Colonic mucosa (tissue), 4 donors: Measurements from ENCODE around the gene MELK. TPM values are rescaled to one million over a fixed set of nuclear protein-coding genes. Genes with fewer than 3 reads are reported as not detected.

Source experiments
- DNase-seq: peaks from one replicate; pipeline ENCODE4 v3.0.0-alpha.2; 2020
- H3K27ac ChIP-seq: fragments of 200-600 bp; one replicate; pipeline ENCODE4 v1.8.0; 2021
- H3K27me3 ChIP-seq: fragments of 200-600 bp; one replicate; pipeline ENCODE4 v1.8.0; 2021
- H3K36me3 ChIP-seq: fragments of 200-600 bp; one replicate; pipeline ENCODE4 v1.8.0; 2021
- H3K4me1 ChIP-seq: fragments of 200-600 bp; one replicate; pipeline ENCODE4 v1.8.0; 2021; ENCODE audit warnings: mild to moderate bottlenecking
- H3K4me3 ChIP-seq: fragments of 200-600 bp; one replicate; pipeline ENCODE4 v1.8.0; 2021
- H3K9ac ChIP-seq, 2 donors: one replicate each; pipeline ENCODE4 v1.7.0; 2013; ENCODE audit warnings: control low read depth in 2 of 2, low read depth in 2 of 2, low read length in 2 of 2
- H3K9me3 ChIP-seq: fragments of 200-600 bp; one replicate; pipeline ENCODE4 v1.8.0; 2021
- CTCF ChIP-seq: fragments of 200-600 bp; IDR thresholded peaks from one replicate; pipeline ENCODE4 v1.8.0; 2022; ENCODE audit warnings: antibody characterized with exemption, mild to moderate bottlenecking
- intact Hi-C: fragments of 100-400 bp; cut with DNase I; formaldehyde crosslinking; loops from one replicate; pipeline ENCODE4 v1.14.1; 2022
- total RNA-seq, 2 donors: library from RNA; stranded (reverse); fragmentation: NEBNext Ultra II Directional in 1 of 2; extraction: Animal tissue kit (Norgen Biotek cat#: 25700) in 1 of 2; gene quantifications; one replicate each; pipeline ENCODE4 v1.2.1, GENCODE V29; 2021
- donor health status: healthy.
- donor health status: DM: no; HTN: no; CAD: no.
- donor health status: DM: no; HTN: no; CAD: no.

The MELK gene
- total RNA-seq, 2 donors from 2014 or later = 11.9 to 39.8 TPM

- no peak overlapping the region for H3K4me3 ChIP-seq
- DNase-seq = no peak
Observed at GRCh38 chr9:36691671-36692070, 119.0 kb downstream of the MELK start.

GRCh38 chr9:36698984-36699383 is 126.3 kb downstream of the MELK start:
- no peaks in the 10 kb centered on the region for H3K27me3 ChIP-seq
- H3K9me3 ChIP-seq = no peaks in the 10 kb centered on the region
- H3K36me3 ChIP-seq = no peaks in the 10 kb centered on the region
- no peak overlapping the region for H3K27ac ChIP-seq
- DNase-seq = no peak
- H3K4me3 ChIP-seq = no peak overlapping the region
- intact Hi-C loops = no loop called here
- no peak overlapping the region for H3K9ac ChIP-seq
- TF ChIP-seq CTCF = no peak
- no peaks in the 10 kb centered on the region for H3K4me1 ChIP-seq

More at GRCh38 chr9:36691671-36692070, 119.0 kb downstream of the MELK start:
- no peaks in the 10 kb centered on the region for H3K4me1 ChIP-seq
- no peak for TF ChIP-seq CTCF
- H3K9ac ChIP-seq = no peak overlapping the region
- H3K27me3 ChIP-seq = no peaks in the 10 kb centered on the region
- no peak overlapping the region for H3K27ac ChIP-seq
- H3K9me3 ChIP-seq = no peaks in the 10 kb centered on the region
- no peaks in the 10 kb centered on the region for H3K36me3 ChIP-seq
- intact Hi-C loops = no loop called here

- no peaks in the 10 kb centered on the region for H3K4me1 ChIP-seq
- no peaks in the 10 kb centered on the region for H3K36me3 ChIP-seq
- TF ChIP-seq CTCF = no peak
- H3K9me3 ChIP-seq = no peaks in the 10 kb centered on the region
- no peak overlapping the region for H3K27ac ChIP-seq
- no peak overlapping the region for H3K4me3 ChIP-seq
- no peak for DNase-seq
- no peaks in the 10 kb centered on the region for H3K27me3 ChIP-seq
- intact Hi-C loops = no loop called here
- no peak overlapping the region for H3K9ac ChIP-seq
Observed at GRCh38 chr9:36704148-36704547, 131.5 kb downstream of the MELK start.

- H3K4me3 ChIP-seq = no peak overlapping the region
- intact Hi-C loops = no loop called here
- no peak for TF ChIP-seq CTCF
- H3K9me3 ChIP-seq = no peaks in the 10 kb centered on the region
- H3K27ac ChIP-seq = no peak overlapping the region
- no peaks in the 10 kb centered on the region for H3K36me3 ChIP-seq
- DNase-seq = no peak
- H3K9ac ChIP-seq = no peak overlapping the region
- no peaks in the 10 kb centered on the region for H3K27me3 ChIP-seq
- H3K4me1 ChIP-seq = no peaks in the 10 kb centered on the region
Observed at GRCh38 chr9:36713515-36714490, 141.1 kb downstream of the MELK start.

- intact Hi-C loops = no loop called here
- Histone ChIP-seq H3K27me3 (no peaks in the 10 kb centered on the region), H3K4me1 (no peaks in the 10 kb centered on the region), H3K9me3 (no peaks in the 10 kb centered on the region), H3K36me3 (no peaks in the 10 kb centered on the region), H3K27ac (no peak overlapping the region), H3K9ac (no peak overlapping the region), H3K4me3 (no peak overlapping the region)
- no peak for TF ChIP-seq CTCF
- DNase-seq = no peak
Observed at GRCh38 chr9:36716496-36716895, 143.8 kb downstream of the MELK start.
